Inflammatory macrophage treated with lipopolysaccharide for 1 hour (primary cell): ENCODE data around the gene SPSB1.
"Not testable (repeated sequence)": the region's sequence is repeated elsewhere in the genome, so short reads cannot be mapped to it uniquely, and the experiment has no call there.

ENCODE experiments used
- DNase-seq, 2 donors: peaks; one replicate each; pipeline ENCODE4 v3.0.0-alpha.2; 2020 to 2022

The SPSB1 gene

GRCh38 chr1:9280015-9280860 is 12.5 kb upstream of the SPSB1 start:
- peak; percentile 73 to 90 for DNase-seq

- no peak for DNase-seq
These were observed 11.4 kb upstream of the SPSB1 start for GRCh38 chr1:9281071-9281827.

GRCh38 chr1:9281908-9282695 is 10.6 kb upstream of the SPSB1 start:
- DNase-seq: no peak

- no peak for DNase-seq
These were observed 10.1 kb upstream of the SPSB1 start for GRCh38 chr1:9282696-9282955.

- no peak for DNase-seq
These were observed 8.6 kb upstream of the SPSB1 start for GRCh38 chr1:9284061-9284460.

GRCh38 chr1:9286556-9286955 is 6.1 kb upstream of the SPSB1 start:
- DNase-seq: no peak

GRCh38 chr1:9289090-9289534 is 3.6 kb upstream of the SPSB1 start:
- peak; percentile 57 to 98 for DNase-seq

GRCh38 chr1:9289711-9290485 is 2.8 kb upstream of the SPSB1 start:
- DNase-seq: peak; percentile 93 to 98

- DNase-seq: peak; percentile 56 to 65
These were observed 757 bp upstream of the SPSB1 start for GRCh38 chr1:9291914-9292360.

- DNase-seq: no peak
These were observed 493 bp downstream of the SPSB1 start for GRCh38 chr1:9293241-9293532.

GRCh38 chr1:9293533-9294404 is 1.1 kb downstream of the SPSB1 start:
- no peak for DNase-seq

GRCh38 chr1:9294405-9294773 is 1.7 kb downstream of the SPSB1 start:
- DNase-seq: no peak

- no peak for DNase-seq
These were observed 2.4 kb downstream of the SPSB1 start for GRCh38 chr1:9294910-9295636.

GRCh38 chr1:9295884-9296283 is 3.2 kb downstream of the SPSB1 start:
- no peak for DNase-seq

GRCh38 chr1:9296850-9297249 is 4.2 kb downstream of the SPSB1 start:
- peak in 1 of 2 donors; percentile 62 for DNase-seq

GRCh38 chr1:9297831-9298230 is 5.1 kb downstream of the SPSB1 start:
- DNase-seq: no peak

GRCh38 chr1:9298282-9298681 is 5.6 kb downstream of the SPSB1 start:
- no peak for DNase-seq

- DNase-seq: not testable (repeated sequence)
These were observed 7.2 kb downstream of the SPSB1 start for GRCh38 chr1:9299571-9300541.

- DNase-seq: no peak
These were observed 7.9 kb downstream of the SPSB1 start for GRCh38 chr1:9300573-9300972.
